Measurements from ENCODE around the gene SLC12A5.

SLC12A5 gene

GRCh38 chr20:46108435-46108841 is 79.4 kb downstream of the SLC12A5 start:
- DNase-seq (ENCODE audit: low read depth in 2 of 2) = no peak

- no peak for DNase-seq (ENCODE audit: low read depth in 2 of 2)
Observed at GRCh38 chr20:46108976-46109375, 80.0 kb downstream of the SLC12A5 start.
